NCI-H2196 treated with DMSO at 0.1 percent for 48 hours (cell line): ENCODE data around the gene GABRD.

ENCODE experiments used
- DNase-seq: peaks from one replicate; lab custom pipeline; 2025; ENCODE audit not compliant: unreplicated experiment; lab: John Stamatoyannopoulos, UW

GABRD gene

DNA sequence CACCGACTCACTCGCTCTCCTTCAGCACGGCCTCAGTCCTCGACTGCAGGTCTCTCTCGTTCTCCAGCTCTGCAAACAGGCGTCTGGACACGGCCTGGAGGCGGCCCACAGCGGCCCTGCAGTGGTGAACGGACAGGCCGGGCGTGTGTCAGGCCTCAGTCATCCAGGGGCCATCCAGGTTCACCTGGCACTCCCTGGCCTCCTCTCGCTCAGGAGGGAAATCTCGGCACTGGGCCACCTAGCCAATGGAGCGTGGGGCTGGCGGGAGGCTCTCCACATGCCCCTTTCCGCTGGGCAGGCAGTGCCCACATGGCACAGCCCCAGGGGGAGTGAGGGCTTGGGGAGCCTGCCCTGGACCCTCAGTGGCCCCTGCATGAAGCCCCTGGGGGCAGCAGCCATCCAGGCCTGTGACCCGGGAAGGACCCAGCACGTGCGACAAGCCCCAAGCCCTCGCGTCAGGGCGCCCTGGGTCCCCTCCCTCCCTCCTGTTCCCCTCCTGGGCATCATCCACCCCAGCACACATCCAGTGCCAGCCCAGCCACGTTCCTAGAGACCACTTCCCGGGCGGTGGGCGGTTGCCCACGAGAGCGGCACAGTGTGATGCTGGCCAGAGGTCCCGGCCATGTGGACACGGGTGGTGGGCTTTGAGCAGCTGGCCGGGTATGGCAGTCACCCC, 33.6 kb upstream of the GABRD start:
- DNase-seq = no peak

DNA sequence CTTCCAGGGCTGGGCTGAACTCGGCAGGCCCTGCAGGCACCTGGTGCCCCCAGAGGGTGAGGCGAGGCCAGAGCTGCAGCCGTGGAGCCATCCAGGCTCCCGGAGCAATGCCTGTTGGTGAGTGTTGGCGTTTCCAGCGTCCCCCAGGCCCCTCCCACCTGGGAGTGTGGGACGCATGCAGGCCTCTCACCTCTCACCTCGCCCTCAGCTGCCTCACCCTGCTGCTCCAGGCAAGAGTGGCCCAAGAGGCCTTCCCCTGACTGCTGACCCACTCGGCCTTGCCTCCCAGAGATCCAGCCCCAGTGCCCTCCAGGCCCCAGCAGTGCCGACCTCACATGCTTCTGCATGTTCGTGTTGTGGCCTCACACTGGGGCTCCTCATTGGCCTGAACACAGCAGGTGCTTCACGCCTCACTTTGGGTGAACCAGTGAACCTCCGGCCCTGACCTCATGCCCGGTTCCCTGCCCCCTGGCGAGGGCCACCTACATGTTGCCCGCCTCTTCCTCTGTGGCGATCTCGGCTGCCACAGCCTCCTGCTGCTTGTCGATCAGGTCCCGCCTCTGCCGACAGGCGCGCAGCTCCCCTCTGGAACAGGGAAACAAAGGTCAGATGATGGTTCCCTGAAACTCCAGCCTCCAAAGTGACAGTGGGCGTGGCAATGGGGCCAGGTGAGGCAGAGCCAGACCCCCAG, 32.5 kb upstream of the GABRD start:
- DNase-seq = no peak

- DNase-seq = no peak
These were observed 32.0 kb upstream of the GABRD start for GRCh38 chr1:1987142-1987510.

- DNase-seq = no peak
These were observed 30.8 kb upstream of the GABRD start for GRCh38 chr1:1988061-1988945.

GRCh38 chr1:1989102-1989542, 30.0 kb upstream of the GABRD start:
- no peak for DNase-seq

- no peak for DNase-seq
These were observed 29.4 kb upstream of the GABRD start for GRCh38 chr1:1989789-1990188.

GRCh38 chr1:1990222-1990621, 28.9 kb upstream of the GABRD start:
- DNase-seq = no peak

- no peak for DNase-seq
These were observed 24.6 kb upstream of the GABRD start for GRCh38 chr1:1994536-1994935.

GRCh38 chr1:1996207-1996651, 22.9 kb upstream of the GABRD start:
- DNase-seq = no peak

GRCh38 chr1:1997576-1997975, 21.6 kb upstream of the GABRD start:
- DNase-seq = no peak

- DNase-seq = no peak
These were observed 18.7 kb upstream of the GABRD start for GRCh38 chr1:2000432-2000831.

DNA sequence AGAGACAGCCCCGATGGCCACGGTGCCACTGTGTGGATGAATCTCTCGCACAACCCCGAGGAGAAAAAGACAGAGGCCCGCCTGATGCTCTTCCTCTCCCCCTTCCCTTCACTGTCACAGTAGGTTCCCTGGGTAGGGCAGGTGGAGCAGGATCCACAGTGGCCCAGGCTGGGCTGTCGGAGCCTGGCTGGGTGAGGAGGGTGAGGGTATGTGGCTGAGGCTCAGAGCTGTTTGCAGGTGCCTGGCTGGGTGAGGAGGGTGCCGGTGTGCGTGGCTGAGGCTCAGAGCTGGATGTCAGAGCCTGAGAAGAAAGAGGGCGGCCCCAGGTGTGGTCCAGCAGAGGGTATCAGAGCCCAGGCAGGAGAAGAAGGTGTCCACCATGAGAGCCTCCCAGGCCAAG, 18.3 kb upstream of the GABRD start:
- DNase-seq = no peak

GRCh38 chr1:2001773-2002411, 17.3 kb upstream of the GABRD start:
- no peak for DNase-seq

- peak; percentile 42 for DNase-seq
These were observed 15.5 kb upstream of the GABRD start, which contains the start of gene CFAP74 for GRCh38 chr1:2003541-2004131. CFAP74 (minus strand) TSS chr1:2003786; CDS start chr1:1990956, 12,830 bp downstream.

GRCh38 chr1:2004856-2005255, 14.3 kb upstream of the GABRD start:
- DNase-seq = no peak

- no peak for DNase-seq
These were observed 9.8 kb upstream of the GABRD start for GRCh38 chr1:2009101-2010053.

- no peak for DNase-seq
These were observed 5.0 kb upstream of the GABRD start for GRCh38 chr1:2014181-2014580.

DNA sequence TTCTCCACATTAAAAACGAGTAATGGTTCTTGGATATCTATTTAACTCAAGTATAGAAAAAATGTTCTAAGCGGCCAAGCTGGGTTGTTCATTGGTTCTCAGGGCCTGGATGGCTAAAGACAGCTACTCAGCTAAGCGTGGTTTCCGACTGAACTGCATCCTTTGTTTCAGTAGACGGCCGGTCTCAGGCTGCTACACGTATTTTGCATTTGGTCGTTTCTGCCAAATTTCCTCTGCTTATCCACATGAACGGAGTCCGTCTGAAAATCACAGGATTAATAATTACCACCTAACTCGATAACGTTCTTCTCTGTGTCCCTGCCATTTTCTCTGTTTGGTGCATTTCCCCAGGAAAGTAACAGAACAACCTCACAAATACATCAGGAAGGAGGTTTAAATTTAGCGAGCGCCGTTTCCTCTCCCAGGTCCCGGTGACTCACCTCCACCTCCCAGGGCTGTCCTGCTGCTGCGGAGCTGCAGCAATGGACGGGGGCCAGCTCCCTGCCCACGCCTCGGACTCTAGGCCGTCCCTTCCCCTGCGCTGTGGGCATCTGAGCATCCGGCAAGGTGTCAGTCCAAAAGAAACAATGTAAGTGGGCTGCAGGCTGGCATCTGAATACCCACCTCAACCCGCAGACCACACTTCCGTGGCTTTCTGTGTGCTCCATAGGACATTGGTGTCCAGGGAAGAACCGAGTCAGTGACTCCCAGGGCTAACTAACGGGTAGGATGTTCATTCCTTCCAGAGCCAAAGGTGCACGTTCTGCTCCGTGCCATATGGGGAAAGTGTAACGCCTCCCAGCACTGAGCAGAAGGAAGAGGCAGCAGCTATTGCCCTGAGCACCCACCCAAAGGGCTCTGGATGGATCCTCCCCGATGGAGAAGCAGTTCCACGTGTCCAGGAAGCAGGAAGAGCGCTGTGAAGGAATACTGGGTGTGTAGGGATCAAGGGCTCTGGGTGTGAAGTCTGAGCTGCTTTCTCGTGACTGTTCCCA, 4.1 kb upstream of the GABRD start:
- DNase-seq = no peak
